Astrocyte (in vitro differentiated cells and primary cell): Measurements from ENCODE around the gene MYCBPAP. TPM values are rescaled to one million over a fixed set of nuclear protein-coding genes. Genes with fewer than 3 reads are reported as not detected.

ENCODE experiments used
- DNase-seq: peaks from one replicate; pipeline ENCODE4 v3.0.0-alpha.2; 2010; ENCODE audit warnings: low read depth
- FAIRE-seq: peaks from 2 replicates; lab custom pipeline; 2011; peaks lifted over from hg19 to GRCh38; lab: Jason Lieb, UNC
- H2AFZ ChIP-seq: 2 replicates; pipeline ENCODE4 v1.6.0; 2012; ENCODE audit warnings: low read depth, low read length, inconsistent platforms
- H3K27ac ChIP-seq: 2 replicates; pipeline ENCODE4 v1.5.1; 2011; ENCODE audit warnings: low read depth, low read length, inconsistent platforms
- H3K27me3 ChIP-seq: 2 replicates; pipeline ENCODE4 v1.6.0; 2011; ENCODE audit warnings: low read length, inconsistent platforms; ENCODE audit not compliant: insufficient read depth
- H3K36me3 ChIP-seq: 2 replicates; pipeline ENCODE4 v1.5.1; 2011; ENCODE audit warnings: low read length, inconsistent platforms; ENCODE audit not compliant: insufficient read depth
- H3K4me1 ChIP-seq: 2 replicates; pipeline ENCODE4 v1.5.1; 2011; ENCODE audit warnings: low read length, inconsistent platforms; ENCODE audit not compliant: insufficient read depth
- H3K4me2 ChIP-seq: 2 replicates; pipeline ENCODE4 v1.6.0; 2012; ENCODE audit warnings: low read length, inconsistent platforms
- H3K4me3 ChIP-seq: 2 replicates; pipeline ENCODE4 v1.5.1; 2011; ENCODE audit warnings: low read depth, mild to moderate bottlenecking, low read length, inconsistent platforms; ENCODE audit not compliant: insufficient read depth
- H3K79me2 ChIP-seq: 2 replicates; pipeline ENCODE4 v1.6.0; 2012; ENCODE audit warnings: mild to moderate bottlenecking, low read length, inconsistent platforms; ENCODE audit not compliant: insufficient read depth
- H3K9ac ChIP-seq: 2 replicates; pipeline ENCODE4 v1.6.0; 2012; ENCODE audit warnings: mild to moderate bottlenecking, low read length, inconsistent platforms
- H3K9me3 ChIP-seq: 2 replicates; pipeline ENCODE4 v1.5.1; 2012; ENCODE audit warnings: low read depth, mild to moderate bottlenecking, low read length, inconsistent platforms; ENCODE audit not compliant: insufficient read depth
- H4K20me1 ChIP-seq: 2 replicates; pipeline ENCODE4 v1.6.0; 2012; ENCODE audit warnings: low read length, inconsistent platforms; ENCODE audit not compliant: insufficient read depth
- H3K27ac Mint-ChIP-seq: one replicate; pipeline ENCODE4 v1.8.0; 2021; ENCODE audit warnings: mild to moderate bottlenecking, mixed read lengths; ENCODE audit not compliant: unreplicated experiment
- H3K27me3 Mint-ChIP-seq: one replicate; pipeline ENCODE4 v1.8.0; 2021; ENCODE audit warnings: low read depth, mixed read lengths; ENCODE audit not compliant: unreplicated experiment
- H3K36me3 Mint-ChIP-seq: one replicate; pipeline ENCODE4 v1.8.0; 2021; ENCODE audit warnings: low read depth, mixed read lengths; ENCODE audit not compliant: unreplicated experiment
- H3K4me1 Mint-ChIP-seq: one replicate; pipeline ENCODE4 v1.8.0; 2021; ENCODE audit warnings: low read depth, mixed read lengths; ENCODE audit not compliant: unreplicated experiment
- H3K4me3 Mint-ChIP-seq: one replicate; pipeline ENCODE4 v1.8.0; 2021; ENCODE audit warnings: mild to moderate bottlenecking, moderate library complexity, mixed read lengths; ENCODE audit not compliant: unreplicated experiment
- H3K9me3 Mint-ChIP-seq: one replicate; pipeline ENCODE4 v1.8.0; 2021; ENCODE audit warnings: mild to moderate bottlenecking, mixed read lengths; ENCODE audit not compliant: unreplicated experiment
- EZH2 ChIP-seq: IDR thresholded peaks from 2 replicates; pipeline ENCODE4 v1.6.1; 2012; ENCODE audit warnings: mild to moderate bottlenecking, low read length, inconsistent platforms; ENCODE audit not compliant: insufficient read depth
- total RNA-seq: library from RNA; stranded (reverse); gene quantifications from 2 replicates; pipeline ENCODE4 v1.2.1, GENCODE V29; 2021
- TF ChIP-seq, protein P1 (sequence below): IDR thresholded peaks from 2 replicates; pipeline ENCODE4 v1.5.1; 2011; ENCODE audit warnings: low read depth, mild to moderate bottlenecking, inconsistent platforms, low read length, moderate library complexity; ENCODE audit not compliant: insufficient read depth

The MYCBPAP gene
- total RNA-seq, 1 donor from 2014 or later: 1.4 TPM

DNA sequence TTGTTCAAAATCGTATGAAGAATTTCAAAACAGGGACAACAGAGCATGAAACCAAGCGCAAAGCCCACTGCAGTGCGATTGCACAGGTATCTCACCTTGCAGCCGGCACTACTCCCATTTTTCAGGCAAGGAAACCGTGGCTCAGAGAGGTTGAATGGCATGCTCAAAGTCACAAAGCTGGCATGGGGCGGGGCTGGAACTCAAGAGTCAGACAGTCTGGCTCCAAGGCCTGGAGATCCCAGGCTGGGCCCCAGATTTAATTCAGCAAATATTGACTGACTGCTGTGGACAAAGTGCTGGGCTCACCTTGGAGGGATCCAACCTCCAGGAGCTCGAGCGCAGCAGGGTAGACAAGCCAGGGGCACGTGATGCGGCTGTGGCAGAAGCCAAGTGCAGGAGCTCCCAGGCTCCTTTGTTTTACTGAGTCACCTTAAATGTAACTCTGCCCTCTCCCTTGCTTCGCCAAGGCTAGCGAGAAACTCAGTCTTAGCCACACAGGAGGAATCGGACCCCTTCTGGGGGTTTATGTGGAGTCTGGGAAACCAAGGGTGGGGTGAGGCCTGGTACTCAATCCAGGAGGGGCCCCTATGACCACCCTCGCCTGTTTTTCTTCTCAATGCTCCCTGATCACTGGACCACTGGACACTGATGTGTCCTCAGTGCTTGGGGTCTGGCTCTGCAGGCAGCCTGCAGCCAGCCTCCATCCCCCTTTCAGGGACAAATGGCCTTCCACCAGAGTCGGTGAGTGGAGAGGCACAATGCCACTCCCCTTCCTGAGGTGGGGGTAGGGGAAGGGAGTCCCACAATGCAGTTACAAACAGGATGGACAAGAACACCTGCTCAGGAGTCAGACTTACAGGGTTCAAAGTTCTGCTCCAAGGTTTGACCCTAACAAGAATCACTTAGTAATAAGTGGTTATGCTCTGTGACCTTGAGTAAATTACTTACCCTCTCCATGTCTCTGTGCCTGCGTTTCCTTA, 34.8 kb downstream of the MYCBPAP start:
- no peaks in the 10 kb centered on the region for H3K27me3 ChIP-seq
- no peaks in the 10 kb centered on the region for H3K9me3 ChIP-seq
- Mint-ChIP-seq H3K4me1 (peaks cover 7% of the 10 kb centered on the region), H3K4me3 (peak overlapping the region; percentile 89), H3K27ac (peak overlapping the region; percentile 69), H3K27me3 (peaks cover 29% of the 10 kb centered on the region), H3K36me3 (no peaks in the 10 kb centered on the region), H3K9me3 (peaks cover 3% of the 10 kb centered on the region)
- DNase-seq (no peak), FAIRE-seq (no peak)
- peaks cover 4% of the 10 kb centered on the region for H3K79me2 ChIP-seq
- H2AFZ ChIP-seq: peak overlapping the region; percentile 94
- no peaks in the 10 kb centered on the region for H4K20me1 ChIP-seq
- no peak overlapping the region for H3K27ac ChIP-seq
- TF ChIP-seq, protein P1, sequence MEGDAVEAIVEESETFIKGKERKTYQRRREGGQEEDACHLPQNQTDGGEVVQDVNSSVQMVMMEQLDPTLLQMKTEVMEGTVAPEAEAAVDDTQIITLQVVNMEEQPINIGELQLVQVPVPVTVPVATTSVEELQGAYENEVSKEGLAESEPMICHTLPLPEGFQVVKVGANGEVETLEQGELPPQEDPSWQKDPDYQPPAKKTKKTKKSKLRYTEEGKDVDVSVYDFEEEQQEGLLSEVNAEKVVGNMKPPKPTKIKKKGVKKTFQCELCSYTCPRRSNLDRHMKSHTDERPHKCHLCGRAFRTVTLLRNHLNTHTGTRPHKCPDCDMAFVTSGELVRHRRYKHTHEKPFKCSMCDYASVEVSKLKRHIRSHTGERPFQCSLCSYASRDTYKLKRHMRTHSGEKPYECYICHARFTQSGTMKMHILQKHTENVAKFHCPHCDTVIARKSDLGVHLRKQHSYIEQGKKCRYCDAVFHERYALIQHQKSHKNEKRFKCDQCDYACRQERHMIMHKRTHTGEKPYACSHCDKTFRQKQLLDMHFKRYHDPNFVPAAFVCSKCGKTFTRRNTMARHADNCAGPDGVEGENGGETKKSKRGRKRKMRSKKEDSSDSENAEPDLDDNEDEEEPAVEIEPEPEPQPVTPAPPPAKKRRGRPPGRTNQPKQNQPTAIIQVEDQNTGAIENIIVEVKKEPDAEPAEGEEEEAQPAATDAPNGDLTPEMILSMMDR: no peak
- no peak for TF ChIP-seq EZH2
- peak overlapping the region; percentile 74 for H3K4me3 ChIP-seq
- H3K4me1 ChIP-seq: peaks cover 24% of the 10 kb centered on the region
- peak overlapping the region; percentile 96 for H3K4me2 ChIP-seq
- H3K36me3 ChIP-seq: no peaks in the 10 kb centered on the region
- peak overlapping the region; percentile 69 for H3K9ac ChIP-seq

GRCh38 chr17:50544516-50544915, 36.3 kb downstream of the MYCBPAP start:
- Mint-ChIP-seq H3K36me3 (no peaks in the 10 kb centered on the region), H3K27ac (no peak overlapping the region), H3K4me3 (no peak overlapping the region), H3K27me3 (peaks cover 25% of the 10 kb centered on the region), H3K4me1 (peaks cover 7% of the 10 kb centered on the region), H3K9me3 (peaks cover 3% of the 10 kb centered on the region)
- Histone ChIP-seq H3K79me2 (peaks cover 4% of the 10 kb centered on the region), H3K27me3 (no peaks in the 10 kb centered on the region), H2AFZ (no peak overlapping the region), H3K9me3 (no peaks in the 10 kb centered on the region), H4K20me1 (no peaks in the 10 kb centered on the region), H3K4me1 (peaks cover 24% of the 10 kb centered on the region), H3K36me3 (no peaks in the 10 kb centered on the region), H3K4me2 (no peak overlapping the region), H3K27ac (no peak overlapping the region), H3K9ac (no peak overlapping the region), H3K4me3 (no peak overlapping the region)
- TF ChIP-seq EZH2: no peak
- TF ChIP-seq, protein P1: no peak
- DNase-seq (no peak), FAIRE-seq (no peak)
